Lower leg skin (tissue), 3 donors: ENCODE results near the gene NOCT.
"Not testable (repeated sequence)": the region's sequence is repeated elsewhere in the genome, so short reads cannot be mapped to it uniquely, and the experiment has no call there.

ENCODE experiments used
- POLR2A ChIP-seq, 2 donors: fragments of 450-650 bp; IDR thresholded peaks; one replicate each; pipeline ENCODE4 v1.6.1; 2016 to 2017; ENCODE audit warnings: antibody characterized with exemption in 2 of 2, mild to moderate bottlenecking in 1 of 2, moderate library complexity in 1 of 2
- TF ChIP-seq, protein P1 (sequence below), 3 donors: fragments of 450-650 bp; IDR thresholded peaks; one replicate each; pipeline ENCODE4 v1.5.1; 2016; ENCODE audit warnings: antibody characterized with exemption in 3 of 3, mild to moderate bottlenecking in 3 of 3, moderate library complexity in 2 of 3

DNA sequence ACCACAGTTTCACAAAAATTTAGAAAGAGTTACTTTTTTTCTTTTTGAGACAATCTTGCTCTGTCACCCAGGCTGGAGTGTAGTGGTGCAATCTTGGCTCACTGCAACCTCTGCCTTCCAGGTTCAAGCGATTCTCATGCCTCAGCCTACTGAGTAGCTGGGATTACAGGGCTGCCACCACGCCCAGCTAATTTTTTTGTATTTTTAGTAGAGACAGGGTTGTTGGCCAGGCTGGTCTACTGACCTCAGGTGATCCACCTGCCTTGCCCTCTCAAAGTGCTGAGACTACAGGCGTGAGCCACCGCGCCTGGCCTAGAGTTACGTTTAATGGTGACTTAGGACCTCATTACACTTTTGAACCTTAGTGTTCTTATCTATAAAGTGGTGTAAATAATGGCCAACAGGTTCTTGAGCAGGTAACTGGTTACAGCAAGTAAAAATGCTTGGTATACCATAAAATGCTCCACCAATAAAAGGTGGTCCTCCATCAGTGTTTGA is 14.3 kb downstream of the NOCT start:
- TF ChIP-seq, protein P1, sequence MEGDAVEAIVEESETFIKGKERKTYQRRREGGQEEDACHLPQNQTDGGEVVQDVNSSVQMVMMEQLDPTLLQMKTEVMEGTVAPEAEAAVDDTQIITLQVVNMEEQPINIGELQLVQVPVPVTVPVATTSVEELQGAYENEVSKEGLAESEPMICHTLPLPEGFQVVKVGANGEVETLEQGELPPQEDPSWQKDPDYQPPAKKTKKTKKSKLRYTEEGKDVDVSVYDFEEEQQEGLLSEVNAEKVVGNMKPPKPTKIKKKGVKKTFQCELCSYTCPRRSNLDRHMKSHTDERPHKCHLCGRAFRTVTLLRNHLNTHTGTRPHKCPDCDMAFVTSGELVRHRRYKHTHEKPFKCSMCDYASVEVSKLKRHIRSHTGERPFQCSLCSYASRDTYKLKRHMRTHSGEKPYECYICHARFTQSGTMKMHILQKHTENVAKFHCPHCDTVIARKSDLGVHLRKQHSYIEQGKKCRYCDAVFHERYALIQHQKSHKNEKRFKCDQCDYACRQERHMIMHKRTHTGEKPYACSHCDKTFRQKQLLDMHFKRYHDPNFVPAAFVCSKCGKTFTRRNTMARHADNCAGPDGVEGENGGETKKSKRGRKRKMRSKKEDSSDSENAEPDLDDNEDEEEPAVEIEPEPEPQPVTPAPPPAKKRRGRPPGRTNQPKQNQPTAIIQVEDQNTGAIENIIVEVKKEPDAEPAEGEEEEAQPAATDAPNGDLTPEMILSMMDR (IDR thresholded peaks at IDR 0.05), result not testable (repeated sequence)
- not testable (repeated sequence) for TF ChIP-seq POLR2A (IDR thresholded peaks at IDR 0.05)
